H9 (cell line): ENCODE results near the gene GALNT10. TPM values are rescaled to one million over a fixed set of nuclear protein-coding genes. Genes with fewer than 3 reads are reported as not detected.

Experiments
- DNase-seq: peaks from one replicate; pipeline ENCODE4 v3.0.0-alpha.2; 2017
- H2AFZ ChIP-seq: one replicate; pipeline ENCODE4 v1.6.1; 2013; ENCODE audit warnings: mild to moderate bottlenecking, low read length, control low read depth, moderate library complexity
- H2AK5ac ChIP-seq: 2 replicates; pipeline ENCODE4 v1.6.1; 2013; ENCODE audit warnings: low read length, control low read depth, mixed read lengths; ENCODE audit not compliant: insufficient read length
- H2BK120ac ChIP-seq: one replicate; pipeline ENCODE4 v1.6.1; 2013; ENCODE audit warnings: low read depth, mild to moderate bottlenecking, low read length, control low read depth, inconsistent platforms; ENCODE audit not compliant: poor library complexity, severe bottlenecking
- H2BK12ac ChIP-seq: 2 replicates; pipeline ENCODE4 v1.6.1; 2013; ENCODE audit warnings: low read length, control low read depth, mixed read lengths, low read depth; ENCODE audit not compliant: insufficient read length
- H2BK15ac ChIP-seq: 2 replicates; pipeline ENCODE4 v1.6.1; 2013; ENCODE audit warnings: low read depth, low read length, control low read depth
- H2BK20ac ChIP-seq: one replicate; pipeline ENCODE4 v1.6.1; 2013; ENCODE audit warnings: low read depth, mild to moderate bottlenecking, low read length, control low read depth, inconsistent platforms; ENCODE audit not compliant: poor library complexity, severe bottlenecking
- H2BK5ac ChIP-seq: 2 replicates; pipeline ENCODE4 v1.6.1; 2013; ENCODE audit warnings: low read length, control low read depth, mixed read lengths; ENCODE audit not compliant: insufficient read length
- H3K14ac ChIP-seq: 2 replicates; pipeline ENCODE4 v1.6.1; 2013; ENCODE audit warnings: low read length, control low read depth; ENCODE audit not compliant: insufficient read depth
- H3K18ac ChIP-seq: 2 replicates; pipeline ENCODE4 v1.6.1; 2013; ENCODE audit warnings: low read depth, mild to moderate bottlenecking, mixed read lengths, low read length, control low read depth; ENCODE audit not compliant: insufficient read length
- H3K23ac ChIP-seq: 2 replicates; pipeline ENCODE4 v1.6.1; 2013; ENCODE audit warnings: low read length, control low read depth, mixed read lengths, low read depth; ENCODE audit not compliant: insufficient read length
- H3K23me2 ChIP-seq: 2 replicates; pipeline ENCODE4 v1.6.1; 2013; ENCODE audit warnings: low read depth, mild to moderate bottlenecking, mixed read lengths, low read length, control low read depth; ENCODE audit not compliant: insufficient read length, poor library complexity, severe bottlenecking
- H3K27ac ChIP-seq: 2 replicates; pipeline ENCODE4 v1.5.1; 2013; ENCODE audit warnings: low read length, control low read depth, mixed read lengths, low read depth; ENCODE audit not compliant: insufficient read length
- H3K27me3 ChIP-seq: 2 replicates; pipeline ENCODE4 v1.6.1; 2013; ENCODE audit warnings: low read length, control low read depth, inconsistent platforms; ENCODE audit not compliant: insufficient read depth
- H3K4ac ChIP-seq: 2 replicates; pipeline ENCODE4 v1.6.1; 2013; ENCODE audit warnings: low read depth, mild to moderate bottlenecking, control low read depth, inconsistent platforms, low read length, moderate library complexity
- H3K4me1 ChIP-seq: 2 replicates; pipeline ENCODE4 v1.6.1; 2013; ENCODE audit warnings: low read length, control low read depth, inconsistent platforms; ENCODE audit not compliant: insufficient read depth
- H3K4me2 ChIP-seq: 2 replicates; pipeline ENCODE4 v1.6.1; 2013; ENCODE audit warnings: low read length, control low read depth, mixed read lengths; ENCODE audit not compliant: insufficient read length, insufficient read depth
- H3K56ac ChIP-seq: 2 replicates; pipeline ENCODE4 v1.6.1; 2013; ENCODE audit warnings: low read depth, mild to moderate bottlenecking, mixed read lengths, low read length, control low read depth; ENCODE audit not compliant: insufficient read length
- H3K79me1 ChIP-seq: 2 replicates; pipeline ENCODE4 v1.6.1; 2013; ENCODE audit warnings: low read depth, mild to moderate bottlenecking, moderate library complexity, low read length, control low read depth, inconsistent platforms; ENCODE audit not compliant: insufficient read depth, poor library complexity, severe bottlenecking
- H3K79me2 ChIP-seq: 2 replicates; pipeline ENCODE4 v1.6.1; 2013; ENCODE audit warnings: low read length, control low read depth, inconsistent platforms; ENCODE audit not compliant: insufficient read depth
- H3K9ac ChIP-seq: 2 replicates; pipeline ENCODE4 v1.6.1; 2013; ENCODE audit warnings: low read length, control low read depth, mixed read lengths; ENCODE audit not compliant: insufficient read length; ENCODE audit errors: extremely low read depth
- H3K9me3 ChIP-seq: one replicate; pipeline ENCODE4 v1.6.1; 2013; ENCODE audit warnings: low read depth, low read length, inconsistent platforms; ENCODE audit not compliant: control insufficient read depth
- H3T11ph ChIP-seq: one replicate; pipeline ENCODE4 v1.6.1; 2013; ENCODE audit warnings: mild to moderate bottlenecking, low read length, control low read depth, inconsistent platforms
- H4K20me1 ChIP-seq: one replicate; pipeline ENCODE4 v1.6.1; 2013; ENCODE audit not compliant: control insufficient read depth, insufficient read length, insufficient read depth
- H4K5ac ChIP-seq: 2 replicates; pipeline ENCODE4 v1.6.1; 2013; ENCODE audit warnings: low read depth, mild to moderate bottlenecking, mixed read lengths, low read length, control low read depth; ENCODE audit not compliant: insufficient read length
- H4K8ac ChIP-seq: replicated peaks from 2 replicates; pipeline ENCODE4 v1.6.1; 2013; ENCODE audit warnings: low read length, control low read depth, mixed read lengths, low read depth; ENCODE audit not compliant: insufficient read length
- H4K91ac ChIP-seq: 2 replicates; pipeline ENCODE4 v1.6.1; 2013; ENCODE audit warnings: low read depth, mild to moderate bottlenecking, moderate library complexity, mixed read lengths, low read length, control low read depth; ENCODE audit not compliant: insufficient read length
- H3K27ac Mint-ChIP-seq, 3 experiments: 2 replicates in 2 of 3; 3 replicates in 1 of 3; pipeline ENCODE4 v1.8.0; 2020 to 2021; ENCODE audit warnings: mixed read lengths in 3 of 3, mild to moderate bottlenecking in 1 of 3, moderate library complexity in 1 of 3
- H3K27me3 Mint-ChIP-seq: 2 replicates; pipeline ENCODE4 v1.8.0; 2021; ENCODE audit warnings: low read depth, mild to moderate bottlenecking, moderate library complexity, mixed read lengths
- H3K36me3 Mint-ChIP-seq, 3 experiments: 2 replicates in 2 of 3; 3 replicates in 1 of 3; pipeline ENCODE4 v1.8.0; 2020 to 2021; ENCODE audit warnings: low read depth in 3 of 3, mixed read lengths in 3 of 3; ENCODE audit not compliant: insufficient read depth in 1 of 3
- H3K4me1 Mint-ChIP-seq, 2 experiments: 2 replicates each; pipeline ENCODE4 v1.8.0; 2020; ENCODE audit warnings: mixed read lengths in 2 of 2
- H3K4me3 Mint-ChIP-seq, 2 experiments: 2 replicates in 1 of 2; 3 replicates in 1 of 2; pipeline ENCODE4 v1.8.0; 2020 to 2021; ENCODE audit warnings: mild to moderate bottlenecking in 2 of 2, mixed read lengths in 2 of 2, moderate library complexity in 1 of 2
- H3K9me3 Mint-ChIP-seq, 2 experiments: 2 replicates in 1 of 2; 3 replicates in 1 of 2; pipeline ENCODE4 v1.8.0; 2020; ENCODE audit warnings: mild to moderate bottlenecking in 2 of 2, mixed read lengths in 2 of 2, moderate library complexity in 1 of 2
- CTCF ChIP-seq: fragments of 200-600 bp; sonication (generic); conservative IDR thresholded peaks from 3 replicates; pipeline ENCODE4 v1.8.0; 2021; ENCODE audit warnings: antibody characterized with exemption, mild to moderate bottlenecking
- WGBS: extraction: QIAGEN DNeasy Blood & Tissue Kit; methylation state at CpG from one replicate; pipeline ENCODE4 v1.1.7; 2013; ENCODE audit warnings: missing lambda C conversion rate, low lambda C conversion rate, mixed read lengths; ENCODE audit not compliant: insufficient read length; ENCODE audit errors: extremely low coverage; 5-methylcytosine and 5-hydroxymethylcytosine counted together
- total RNA-seq: library from RNA; stranded (reverse); gene quantifications from 2 replicates; pipeline ENCODE4 v1.2.1, GENCODE V29; 2021

The GALNT10 gene
- total RNA-seq, 1 experiment from 2014 or later: 15.4 TPM

- Histone ChIP-seq H3K9me3 (no peaks in the 10 kb centered on the region), H3K4ac (no peak overlapping the region), H3T11ph (no peak overlapping the region), H3K9ac (no peak overlapping the region), H2BK5ac (no peak overlapping the region), H4K20me1 (no peaks in the 10 kb centered on the region), H3K23me2 (no peaks in the 10 kb centered on the region), H3K27me3 (no peaks in the 10 kb centered on the region), H2AFZ (no peak overlapping the region), H3K27ac (no peak overlapping the region), H3K14ac (no peak overlapping the region), H3K4me1 (no peaks in the 10 kb centered on the region), H3K56ac (no peak overlapping the region), H3K18ac (no peak overlapping the region), H2AK5ac (no peak overlapping the region), H2BK15ac (no peak overlapping the region), H3K79me2 (no peaks in the 10 kb centered on the region), H4K8ac (no peak overlapping the region), H2BK20ac (no peak overlapping the region), H2BK12ac (no peak overlapping the region), H3K23ac (no peak overlapping the region), H4K91ac (no peak overlapping the region), H4K5ac (no peak overlapping the region), H2BK120ac (no peak overlapping the region), H3K79me1 (no peaks in the 10 kb centered on the region), H3K4me2 (no peak overlapping the region)
- no peaks in the 10 kb centered on the region for H3K27me3 Mint-ChIP-seq
- no peaks in the 10 kb centered on the region; a peak in 1 of 7 replicates for H3K36me3 Mint-ChIP-seq
- no peak overlapping the region for H3K27ac Mint-ChIP-seq
- no peak for DNase-seq
- WGBS: no CpG with 5 or more reads among the region's 4 CpGs
- H3K9me3 Mint-ChIP-seq: no peaks in the 10 kb centered on the region
- TF ChIP-seq CTCF: no peak
- H3K4me3 Mint-ChIP-seq: no peak overlapping the region
- peaks cover 0 to 3% of the 10 kb centered on the region in 2 experiments; a peak in 2 of 4 replicates for H3K4me1 Mint-ChIP-seq
Observed at GRCh38 chr5:154313360-154314017, 123.0 kb downstream of the GALNT10 start.
